Measurements from ENCODE around the gene HBQ1.

DNA sequence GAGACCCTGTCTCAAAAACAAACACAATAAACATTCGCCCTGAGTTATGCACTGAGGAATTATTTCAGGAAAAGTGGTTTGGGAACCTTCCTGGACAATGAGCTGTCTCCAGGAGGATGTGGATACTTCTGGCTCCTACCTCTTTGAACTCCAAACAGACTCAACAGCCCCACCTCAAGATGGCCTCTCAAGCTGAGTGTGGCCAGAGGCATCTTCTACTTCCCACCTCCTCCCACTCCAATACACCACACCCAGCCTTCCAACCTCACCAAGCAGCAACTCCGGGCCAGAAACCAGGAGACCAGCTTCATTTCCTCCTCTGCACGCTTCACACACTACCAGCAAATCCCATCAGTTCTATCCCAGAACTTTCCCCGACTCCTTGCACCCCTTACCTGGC is 11.6 kb downstream of the HBQ1 start:
- TF ChIP-seq, protein P1, sequence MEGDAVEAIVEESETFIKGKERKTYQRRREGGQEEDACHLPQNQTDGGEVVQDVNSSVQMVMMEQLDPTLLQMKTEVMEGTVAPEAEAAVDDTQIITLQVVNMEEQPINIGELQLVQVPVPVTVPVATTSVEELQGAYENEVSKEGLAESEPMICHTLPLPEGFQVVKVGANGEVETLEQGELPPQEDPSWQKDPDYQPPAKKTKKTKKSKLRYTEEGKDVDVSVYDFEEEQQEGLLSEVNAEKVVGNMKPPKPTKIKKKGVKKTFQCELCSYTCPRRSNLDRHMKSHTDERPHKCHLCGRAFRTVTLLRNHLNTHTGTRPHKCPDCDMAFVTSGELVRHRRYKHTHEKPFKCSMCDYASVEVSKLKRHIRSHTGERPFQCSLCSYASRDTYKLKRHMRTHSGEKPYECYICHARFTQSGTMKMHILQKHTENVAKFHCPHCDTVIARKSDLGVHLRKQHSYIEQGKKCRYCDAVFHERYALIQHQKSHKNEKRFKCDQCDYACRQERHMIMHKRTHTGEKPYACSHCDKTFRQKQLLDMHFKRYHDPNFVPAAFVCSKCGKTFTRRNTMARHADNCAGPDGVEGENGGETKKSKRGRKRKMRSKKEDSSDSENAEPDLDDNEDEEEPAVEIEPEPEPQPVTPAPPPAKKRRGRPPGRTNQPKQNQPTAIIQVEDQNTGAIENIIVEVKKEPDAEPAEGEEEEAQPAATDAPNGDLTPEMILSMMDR (IDR thresholded peaks at IDR 0.05; ENCODE audit: borderline replicate concordance, extremely low read depth, low read length, poor library complexity, severe bottlenecking) = no peak
- no peak for TF ChIP-seq EZH2 (IDR thresholded peaks at IDR 0.05; ENCODE audit: borderline replicate concordance, low read depth, low read length, severe bottlenecking)
